ENCODE measurements around the gene NUP98.

NUP98 gene

DNA sequence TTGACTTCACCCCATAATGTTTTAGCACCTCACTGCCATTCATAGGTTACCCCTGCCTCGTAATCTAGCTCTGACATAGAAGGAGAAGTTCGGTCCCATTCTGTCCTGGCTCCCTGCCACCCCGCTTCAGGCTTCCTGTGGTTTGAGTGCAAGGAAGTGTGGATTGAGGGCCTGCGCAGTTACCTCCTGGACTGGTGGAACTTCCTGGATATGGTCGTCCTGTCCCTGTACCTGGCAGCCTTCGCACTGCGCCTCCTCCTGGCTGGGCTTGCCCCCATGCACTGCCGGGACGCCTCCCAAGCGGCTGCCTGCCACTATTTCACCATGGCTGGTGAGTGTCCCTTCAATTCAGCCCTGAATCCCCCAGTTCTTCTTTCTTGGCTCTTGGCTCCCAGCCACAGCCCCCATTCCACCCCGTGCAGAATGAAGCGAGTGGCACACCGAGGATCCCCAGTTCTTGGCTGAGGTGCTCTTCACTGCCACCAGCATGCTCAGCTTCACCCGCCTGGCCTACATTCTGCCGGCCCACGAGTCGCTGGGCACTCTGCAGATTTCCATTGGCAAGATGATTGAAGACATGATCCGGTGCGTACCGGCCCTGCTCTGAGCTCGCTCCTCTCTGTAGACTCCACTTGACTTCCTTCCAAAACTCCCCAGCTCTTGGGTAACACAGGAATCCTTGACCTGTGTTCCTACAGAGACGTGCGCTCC, 170.9 kb downstream of the NUP98 start:
- H3K4me3 ChIP-seq (ENCODE audit: control insufficient read depth, low read depth, low read length) = no peak overlapping the region
- TF ChIP-seq, protein P1, sequence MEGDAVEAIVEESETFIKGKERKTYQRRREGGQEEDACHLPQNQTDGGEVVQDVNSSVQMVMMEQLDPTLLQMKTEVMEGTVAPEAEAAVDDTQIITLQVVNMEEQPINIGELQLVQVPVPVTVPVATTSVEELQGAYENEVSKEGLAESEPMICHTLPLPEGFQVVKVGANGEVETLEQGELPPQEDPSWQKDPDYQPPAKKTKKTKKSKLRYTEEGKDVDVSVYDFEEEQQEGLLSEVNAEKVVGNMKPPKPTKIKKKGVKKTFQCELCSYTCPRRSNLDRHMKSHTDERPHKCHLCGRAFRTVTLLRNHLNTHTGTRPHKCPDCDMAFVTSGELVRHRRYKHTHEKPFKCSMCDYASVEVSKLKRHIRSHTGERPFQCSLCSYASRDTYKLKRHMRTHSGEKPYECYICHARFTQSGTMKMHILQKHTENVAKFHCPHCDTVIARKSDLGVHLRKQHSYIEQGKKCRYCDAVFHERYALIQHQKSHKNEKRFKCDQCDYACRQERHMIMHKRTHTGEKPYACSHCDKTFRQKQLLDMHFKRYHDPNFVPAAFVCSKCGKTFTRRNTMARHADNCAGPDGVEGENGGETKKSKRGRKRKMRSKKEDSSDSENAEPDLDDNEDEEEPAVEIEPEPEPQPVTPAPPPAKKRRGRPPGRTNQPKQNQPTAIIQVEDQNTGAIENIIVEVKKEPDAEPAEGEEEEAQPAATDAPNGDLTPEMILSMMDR (IDR thresholded peaks at IDR 0.05; ENCODE audit: control insufficient read depth, insufficient read depth, low read depth, low read length, missing control alignments) = no peak
- DNase-seq (ENCODE audit: low read depth) = no peak
